ENCODE measurements around the gene MGMT. TPM values are rescaled to one million over a fixed set of nuclear protein-coding genes. Genes with fewer than 3 reads are reported as not detected.

MGMT gene
- total and polyA plus RNA-seq, 4 donors, result 28.2 to 79.1 (median 46.0) TPM

DNA sequence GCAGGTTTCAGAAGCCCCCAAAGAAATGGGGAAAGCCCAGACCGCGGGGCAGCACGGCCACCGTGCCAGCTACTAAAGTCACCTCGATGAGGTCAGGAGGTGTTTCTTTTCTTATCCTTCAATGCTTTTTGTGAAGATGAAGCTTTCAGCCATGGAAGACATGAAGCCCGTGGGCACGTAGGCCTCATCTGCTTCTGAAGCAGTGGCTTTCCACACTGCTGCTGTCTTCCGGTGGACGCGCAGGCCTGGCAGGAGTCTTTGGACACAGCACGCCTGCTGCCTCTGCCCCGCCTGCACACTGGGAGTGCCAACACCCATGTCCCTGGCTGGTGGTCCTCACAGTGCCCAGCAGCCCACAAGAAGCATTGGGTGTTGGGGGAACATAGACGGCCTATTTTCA is 311.5 kb downstream of the MGMT start (continued):
- TF ChIP-seq, protein P1, sequence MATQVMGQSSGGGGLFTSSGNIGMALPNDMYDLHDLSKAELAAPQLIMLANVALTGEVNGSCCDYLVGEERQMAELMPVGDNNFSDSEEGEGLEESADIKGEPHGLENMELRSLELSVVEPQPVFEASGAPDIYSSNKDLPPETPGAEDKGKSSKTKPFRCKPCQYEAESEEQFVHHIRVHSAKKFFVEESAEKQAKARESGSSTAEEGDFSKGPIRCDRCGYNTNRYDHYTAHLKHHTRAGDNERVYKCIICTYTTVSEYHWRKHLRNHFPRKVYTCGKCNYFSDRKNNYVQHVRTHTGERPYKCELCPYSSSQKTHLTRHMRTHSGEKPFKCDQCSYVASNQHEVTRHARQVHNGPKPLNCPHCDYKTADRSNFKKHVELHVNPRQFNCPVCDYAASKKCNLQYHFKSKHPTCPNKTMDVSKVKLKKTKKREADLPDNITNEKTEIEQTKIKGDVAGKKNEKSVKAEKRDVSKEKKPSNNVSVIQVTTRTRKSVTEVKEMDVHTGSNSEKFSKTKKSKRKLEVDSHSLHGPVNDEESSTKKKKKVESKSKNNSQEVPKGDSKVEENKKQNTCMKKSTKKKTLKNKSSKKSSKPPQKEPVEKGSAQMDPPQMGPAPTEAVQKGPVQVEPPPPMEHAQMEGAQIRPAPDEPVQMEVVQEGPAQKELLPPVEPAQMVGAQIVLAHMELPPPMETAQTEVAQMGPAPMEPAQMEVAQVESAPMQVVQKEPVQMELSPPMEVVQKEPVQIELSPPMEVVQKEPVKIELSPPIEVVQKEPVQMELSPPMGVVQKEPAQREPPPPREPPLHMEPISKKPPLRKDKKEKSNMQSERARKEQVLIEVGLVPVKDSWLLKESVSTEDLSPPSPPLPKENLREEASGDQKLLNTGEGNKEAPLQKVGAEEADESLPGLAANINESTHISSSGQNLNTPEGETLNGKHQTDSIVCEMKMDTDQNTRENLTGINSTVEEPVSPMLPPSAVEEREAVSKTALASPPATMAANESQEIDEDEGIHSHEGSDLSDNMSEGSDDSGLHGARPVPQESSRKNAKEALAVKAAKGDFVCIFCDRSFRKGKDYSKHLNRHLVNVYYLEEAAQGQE (IDR thresholded peaks at IDR 0.05), result no peak
- TF ChIP-seq GABPA (IDR thresholded peaks at IDR 0.05 in 1 of 2, conservative IDR thresholded peaks at IDR 0.05 in 1 of 2), result no peak
- TF ChIP-seq HNF4A (conservative IDR thresholded peaks at IDR 0.05), result no peak
- no peak for TF ChIP-seq RXRA (IDR thresholded peaks at IDR 0.05)

DNA sequence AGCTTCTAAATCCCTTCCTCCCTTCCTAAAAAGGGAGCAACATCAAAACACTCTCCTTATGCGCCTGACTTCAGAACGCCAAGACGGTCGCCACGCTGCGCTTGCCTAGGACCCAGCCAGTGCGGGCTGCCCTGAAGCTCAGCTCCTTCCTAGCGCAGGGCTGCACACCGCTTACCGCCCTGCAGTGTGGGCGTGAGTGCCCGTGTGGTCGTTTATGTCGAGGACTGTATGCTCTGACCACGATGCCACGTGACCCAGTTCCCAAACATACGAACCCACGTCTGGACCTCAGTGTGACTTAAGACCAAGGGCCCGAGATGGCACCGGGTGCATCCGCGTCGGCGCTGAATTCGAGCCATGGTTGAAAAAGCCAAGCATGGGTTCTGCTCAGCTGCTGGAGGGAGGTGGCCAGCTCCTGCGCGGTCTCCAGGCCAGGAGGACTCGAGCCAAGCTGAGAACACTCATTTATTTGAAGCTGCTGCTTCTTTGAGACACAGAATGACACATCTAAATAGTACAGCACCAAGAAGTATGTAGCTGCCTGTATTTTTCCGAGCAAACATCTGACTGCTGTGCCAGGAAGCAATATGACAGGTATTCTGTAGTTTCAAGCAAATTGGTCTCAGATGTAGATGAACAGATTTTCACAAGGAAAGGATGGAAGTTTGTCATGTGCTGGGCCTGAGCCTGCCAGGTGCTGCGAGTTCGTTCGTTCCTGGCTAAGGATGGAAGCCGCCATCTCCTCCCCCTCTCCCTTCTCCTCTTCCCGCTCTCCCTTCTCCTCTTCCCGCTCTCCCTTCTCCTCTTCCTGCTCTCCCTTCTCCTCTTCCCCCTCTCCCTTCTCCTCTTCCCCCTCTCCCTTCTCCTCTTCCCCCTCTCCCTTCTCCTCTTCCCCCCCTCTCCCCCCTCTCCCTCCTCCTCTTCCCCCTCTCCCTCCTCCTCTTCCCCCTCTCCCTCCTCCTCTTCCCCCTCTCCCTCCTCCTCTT is 312.4 kb downstream of the MGMT start:
- 91% methylated on average over 35 of the region's 35 CpGs for WGBS

More for the DNA sequence above, 312.4 kb downstream of the MGMT start:
- Histone ChIP-seq H3K27me3 (ENCODE audit: control insufficient read depth in 4 of 4, insufficient read depth in 4 of 4, low read length in 3 of 4) (no peaks in the 10 kb centered on the region), H3K27ac (ENCODE audit: low read depth in 1 of 2, low read length in 2 of 2) (no peak overlapping the region), H3K36me3 (ENCODE audit: control insufficient read depth in 4 of 4, insufficient read depth in 3 of 4, low read depth in 1 of 4, low read length in 3 of 4) (no peaks in the 10 kb centered on the region), H3K4me1 (ENCODE audit: control insufficient read depth in 4 of 4, insufficient read depth in 4 of 4, low read length in 3 of 4) (no peaks in the 10 kb centered on the region), H3K9me3 (ENCODE audit: control insufficient read depth in 4 of 4, low read length in 3 of 4) (no peaks in the 10 kb centered on the region), H3K4me3 (ENCODE audit: low read depth in 1 of 3, low read length in 3 of 3) (no peak overlapping the region), H3K9ac (ENCODE audit: low read depth in 1 of 2, low read length in 2 of 2) (no peak overlapping the region)
- DNase-seq (ENCODE audit: low spot score), result no peak
- TF ChIP-seq EGR1 (IDR thresholded peaks at IDR 0.05; ENCODE audit: low read depth in 2 of 2) (no peak), RXRA (IDR thresholded peaks at IDR 0.05) (no peak), SP1 (IDR thresholded peaks at IDR 0.05) (no peak), HNF4A (conservative IDR thresholded peaks at IDR 0.05) (no peak), JUND (IDR thresholded peaks at IDR 0.05) (no peak), GABPA (IDR thresholded peaks at IDR 0.05 in 1 of 2, conservative IDR thresholded peaks at IDR 0.05 in 1 of 2) (no peak), YY1 (IDR thresholded peaks at IDR 0.05) (no peak), HNF4G (IDR thresholded peaks at IDR 0.05) (no peak), FOXA1 (IDR thresholded peaks at IDR 0.05) (no peak), FOXA2 (IDR thresholded peaks at IDR 0.05) (no peak), RAD21 (IDR thresholded peaks at IDR 0.05) (no peak), TAF1 (conservative IDR thresholded peaks at IDR 0.05) (no peak)
- TF ChIP-seq, protein P2, sequence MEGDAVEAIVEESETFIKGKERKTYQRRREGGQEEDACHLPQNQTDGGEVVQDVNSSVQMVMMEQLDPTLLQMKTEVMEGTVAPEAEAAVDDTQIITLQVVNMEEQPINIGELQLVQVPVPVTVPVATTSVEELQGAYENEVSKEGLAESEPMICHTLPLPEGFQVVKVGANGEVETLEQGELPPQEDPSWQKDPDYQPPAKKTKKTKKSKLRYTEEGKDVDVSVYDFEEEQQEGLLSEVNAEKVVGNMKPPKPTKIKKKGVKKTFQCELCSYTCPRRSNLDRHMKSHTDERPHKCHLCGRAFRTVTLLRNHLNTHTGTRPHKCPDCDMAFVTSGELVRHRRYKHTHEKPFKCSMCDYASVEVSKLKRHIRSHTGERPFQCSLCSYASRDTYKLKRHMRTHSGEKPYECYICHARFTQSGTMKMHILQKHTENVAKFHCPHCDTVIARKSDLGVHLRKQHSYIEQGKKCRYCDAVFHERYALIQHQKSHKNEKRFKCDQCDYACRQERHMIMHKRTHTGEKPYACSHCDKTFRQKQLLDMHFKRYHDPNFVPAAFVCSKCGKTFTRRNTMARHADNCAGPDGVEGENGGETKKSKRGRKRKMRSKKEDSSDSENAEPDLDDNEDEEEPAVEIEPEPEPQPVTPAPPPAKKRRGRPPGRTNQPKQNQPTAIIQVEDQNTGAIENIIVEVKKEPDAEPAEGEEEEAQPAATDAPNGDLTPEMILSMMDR (IDR thresholded peaks at IDR 0.05; ENCODE audit: low read depth, low read length, missing input control), result no peak
- TF ChIP-seq, protein P3, sequence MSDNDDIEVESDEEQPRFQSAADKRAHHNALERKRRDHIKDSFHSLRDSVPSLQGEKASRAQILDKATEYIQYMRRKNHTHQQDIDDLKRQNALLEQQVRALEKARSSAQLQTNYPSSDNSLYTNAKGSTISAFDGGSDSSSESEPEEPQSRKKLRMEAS (IDR thresholded peaks at IDR 0.05), result no peak
- TF ChIP-seq, protein P1 (IDR thresholded peaks at IDR 0.05), result no peak
- TF ChIP-seq, protein P4, sequence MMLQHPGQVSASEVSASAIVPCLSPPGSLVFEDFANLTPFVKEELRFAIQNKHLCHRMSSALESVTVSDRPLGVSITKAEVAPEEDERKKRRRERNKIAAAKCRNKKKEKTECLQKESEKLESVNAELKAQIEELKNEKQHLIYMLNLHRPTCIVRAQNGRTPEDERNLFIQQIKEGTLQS (IDR thresholded peaks at IDR 0.05), result no peak

Data from liver (tissue), 9 donors.